Measurements from ENCODE around the gene SUN1. TPM values are rescaled to one million over a fixed set of nuclear protein-coding genes. Genes with fewer than 3 reads are reported as not detected.

The SUN1 gene
- total and polyA plus RNA-seq, 9 of the 15 experiments (the other 6 are each of a cell fraction or from before 2014, with no cell fraction given), result 36.8 to 132 (median 62.3) TPM

DNA sequence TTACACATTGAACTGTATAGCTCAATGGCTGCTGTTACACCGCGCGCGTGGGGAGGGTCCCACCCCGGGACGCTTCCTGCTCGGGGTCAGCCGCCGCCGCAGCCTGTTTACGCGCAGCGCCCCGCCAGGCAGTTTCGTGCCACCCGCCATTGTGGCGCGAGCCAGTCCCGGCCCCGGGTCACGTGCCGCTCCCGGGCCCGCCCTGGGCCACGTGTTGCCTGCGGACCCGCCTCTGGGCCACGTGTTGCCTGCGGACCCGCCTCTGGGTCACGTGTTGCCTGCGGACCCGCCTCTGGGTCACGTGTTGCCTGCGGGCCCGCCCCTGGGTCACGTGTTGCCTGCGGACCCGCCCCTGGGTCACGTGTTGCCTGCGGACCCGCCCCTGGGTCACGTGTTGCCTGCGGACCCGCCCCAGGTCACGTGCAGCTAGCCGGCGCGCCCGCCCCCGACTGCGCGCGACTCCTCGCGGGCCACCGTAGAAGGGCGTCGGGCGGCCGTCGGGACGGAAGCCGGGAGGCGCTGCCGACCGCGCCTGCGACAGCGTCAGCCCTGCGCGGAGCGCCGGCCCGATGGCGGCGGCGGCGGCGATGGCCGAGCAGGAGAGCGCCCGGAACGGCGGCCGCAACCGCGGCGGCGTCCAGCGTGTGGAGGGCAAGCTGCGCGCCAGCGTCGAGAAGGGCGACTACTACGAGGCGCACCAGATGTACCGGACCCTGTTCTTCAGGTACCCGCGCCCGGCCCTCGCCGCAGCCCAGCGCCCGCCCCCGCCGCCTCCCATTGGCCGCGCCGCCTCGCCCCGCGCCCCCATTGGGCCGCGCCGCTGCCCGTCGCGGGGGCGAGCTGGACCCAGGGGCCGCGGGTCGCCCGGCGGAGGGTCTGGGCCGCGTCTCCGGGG lies 44.0 kb downstream of the SUN1 start, which contains the start of gene GET4 (continued):
- TF ChIP-seq JUND (IDR thresholded peaks at IDR 0.05; ENCODE audit: borderline replicate concordance, low read depth, low read length), result 0 out of 2 replicates have a peak, but pooled peaks have one; percentile 1
- no peak; the same call in 2 of the 3 replicates for TF ChIP-seq JUND (tag; IDR thresholded peaks at IDR 0.05; ENCODE audit: borderline replicate concordance, low read depth, low read length)
- peak; percentile 100 for TF ChIP-seq MTA3 (IDR thresholded peaks at IDR 0.05; ENCODE audit: borderline replicate concordance)
- peak; percentile 69 for TF ChIP-seq KDM5B (IDR thresholded peaks at IDR 0.05; ENCODE audit: insufficient replicate concordance, low read depth, low read length)
- TF ChIP-seq FOXP4 (CRISPR knock-in tag; IDR thresholded peaks at IDR 0.05; ENCODE audit: borderline replicate concordance), result peak; percentile 99; the same call in 1 of the 2 replicates
- peak; percentile 66 for TF ChIP-seq SP2 (IDR thresholded peaks at IDR 0.05; ENCODE audit: extremely low read depth, low read depth, low read length, poor library complexity, severe bottlenecking)
- TF ChIP-seq SAP30 (IDR thresholded peaks at IDR 0.05; ENCODE audit: borderline replicate concordance, insufficient read depth, low read depth, low read length, poor library complexity, severe bottlenecking), result peak; percentile 33
- TF ChIP-seq SUPT5H (IDR thresholded peaks at IDR 0.05), result no peak
- TF ChIP-seq KLF16 (IDR thresholded peaks at IDR 0.05), result peak; percentile 88
- TF ChIP-seq ZC3H11A (IDR thresholded peaks at IDR 0.05; ENCODE audit: low read depth, low read length), result 0 out of 2 replicates have a peak, but pooled peaks have one; percentile 60
- TF ChIP-seq NRF1 (conservative IDR thresholded peaks at IDR 0.05 in 1 of 2, IDR thresholded peaks at IDR 0.05 in 1 of 2), result peak; percentile 46 to 72
